Endothelial cell of hepatic sinusoid (primary cell): Measurements from ENCODE around the gene F13A1.

ENCODE experiments used
- in situ Hi-C: cut with HindIII; loops from 2 replicates; pipeline ENCODE4 v1.10.0; 2017; ENCODE audit warnings: low sequenced_read_pairs

F13A1 gene

GRCh38 chr6:6195080-6195479, 125.4 kb downstream of the F13A1 start:
- in situ Hi-C loops: no loop called here

GRCh38 chr6:6193221-6193745, 127.2 kb downstream of the F13A1 start:
- in situ Hi-C loops: no loop called here

GRCh38 chr6:6191909-6192308, 128.6 kb downstream of the F13A1 start:
- in situ Hi-C loops: no loop called here

- in situ Hi-C loops: no loop called here
Observed at GRCh38 chr6:6191476-6191875, 129.0 kb downstream of the F13A1 start.

DNA sequence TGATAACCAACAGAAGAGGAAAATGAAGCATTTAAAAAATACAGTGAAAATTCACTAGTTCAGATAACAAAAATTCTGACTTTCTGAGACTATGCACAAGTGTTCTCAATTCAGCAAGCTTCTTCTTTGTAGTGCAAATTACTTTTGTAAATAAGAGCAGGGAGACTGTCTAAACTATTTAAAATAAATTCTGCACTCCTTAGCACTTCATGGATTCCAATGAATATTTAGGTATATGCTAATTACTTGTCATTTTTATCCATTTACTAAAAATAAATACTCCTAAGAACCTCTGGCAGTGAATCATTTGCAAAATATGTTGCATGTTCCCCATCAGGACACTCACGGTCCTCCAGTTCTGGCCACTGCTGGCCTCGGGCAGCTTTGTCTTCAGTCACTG, 139.8 kb downstream of the F13A1 start:
- in situ Hi-C loops: no loop called here

DNA sequence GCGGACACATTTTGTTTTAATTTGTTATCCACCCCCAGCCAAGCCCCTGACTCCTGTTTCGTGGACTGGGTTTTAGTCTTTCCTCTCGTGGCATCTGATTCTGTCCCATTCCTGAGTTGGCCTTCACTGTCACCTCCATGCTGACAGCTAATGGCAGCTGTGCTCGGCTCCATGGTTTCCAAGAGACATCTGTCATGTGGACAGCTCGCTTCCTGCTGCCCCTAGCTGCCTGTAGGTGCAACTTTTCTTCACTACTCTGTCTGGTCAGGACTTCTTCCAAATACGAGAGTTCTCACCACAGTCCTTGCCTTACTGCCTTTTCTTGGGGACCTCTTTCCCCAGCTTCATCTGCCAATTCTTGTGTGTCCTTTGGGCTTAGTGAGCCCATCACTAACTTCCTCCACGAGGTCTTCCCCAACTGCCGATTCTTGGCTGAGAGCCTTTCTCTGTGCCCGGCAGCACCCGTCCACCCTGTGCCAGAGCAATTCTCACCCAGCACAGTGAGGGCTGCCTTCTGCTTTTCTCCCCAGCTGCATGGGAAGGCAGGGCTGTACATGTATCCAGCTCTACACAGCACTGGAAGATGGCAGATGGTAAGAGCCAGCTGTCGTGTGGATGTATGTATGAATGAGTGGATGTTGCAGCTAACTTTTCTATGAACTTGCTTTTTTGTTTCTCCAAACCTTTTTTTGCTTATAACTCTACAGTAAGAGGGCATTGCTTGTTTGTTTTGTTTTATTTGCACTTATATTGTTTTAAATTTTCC, 140.4 kb downstream of the F13A1 start:
- in situ Hi-C loops: no loop called here

DNA sequence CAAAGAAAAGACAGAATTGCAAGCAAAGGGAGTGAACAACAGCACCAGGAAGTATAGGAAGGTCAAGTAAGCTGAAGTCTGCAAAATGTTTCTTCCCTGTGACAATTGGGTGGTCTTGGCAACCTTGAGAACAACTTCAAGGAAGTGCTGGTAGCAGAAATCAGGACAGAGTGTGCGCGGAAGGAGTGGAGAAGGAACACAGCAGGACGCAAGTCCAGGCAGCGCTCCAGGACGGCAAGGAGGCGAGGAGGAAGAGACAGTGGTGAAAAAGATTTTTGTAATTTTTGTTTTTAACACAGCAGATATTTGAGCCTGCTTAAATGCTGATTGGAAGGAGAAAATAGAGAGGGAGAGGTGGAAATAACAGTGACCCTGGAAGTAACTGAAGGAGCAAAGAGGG, 141.7 kb downstream of the F13A1 start:
- in situ Hi-C loops: no loop called here

GRCh38 chr6:6177754-6178153, 142.7 kb downstream of the F13A1 start:
- in situ Hi-C loops: no loop called here

DNA sequence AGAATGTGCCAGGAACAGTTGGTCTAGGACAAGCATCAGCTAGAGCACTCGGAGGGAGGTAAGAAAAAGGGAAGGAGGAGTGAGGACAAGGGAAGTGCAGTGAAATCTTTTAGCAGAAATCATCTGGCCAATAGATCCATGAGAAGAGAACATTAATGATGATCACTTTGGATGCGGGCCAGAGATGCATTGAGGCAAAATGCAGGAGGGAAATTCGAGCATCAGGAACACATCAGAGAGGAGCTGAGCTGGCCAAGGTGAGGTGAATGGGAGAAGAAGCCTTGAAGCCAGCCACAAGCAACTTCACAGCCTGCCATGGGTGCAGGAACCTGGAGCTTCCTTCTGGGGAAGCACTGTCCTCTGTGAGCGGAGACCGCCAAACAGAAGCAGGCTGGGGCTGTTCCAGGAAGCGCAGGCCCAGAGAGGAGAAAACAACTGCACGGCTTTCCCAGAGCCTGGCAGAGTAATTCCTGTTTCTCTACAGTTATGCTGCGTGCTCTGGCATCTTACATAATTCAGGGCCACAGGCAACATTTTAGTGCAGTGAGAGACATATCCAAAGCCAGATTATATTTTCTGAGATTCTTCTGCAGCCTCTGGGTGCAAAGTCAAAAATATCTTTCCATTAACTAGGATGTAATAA, 143.8 kb downstream of the F13A1 start:
- in situ Hi-C loops: no loop called here

GRCh38 chr6:6176127-6176526, 144.3 kb downstream of the F13A1 start:
- in situ Hi-C loops: no loop called here

GRCh38 chr6:6169141-6169540, 151.3 kb downstream of the F13A1 start:
- in situ Hi-C loops: no loop called here

GRCh38 chr6:6166064-6166463, 154.4 kb downstream of the F13A1 start:
- in situ Hi-C loops: no loop called here

- in situ Hi-C loops: no loop called here
Observed at GRCh38 chr6:6164367-6164766, 156.1 kb downstream of the F13A1 start.

- in situ Hi-C loops: no loop called here
Observed at GRCh38 chr6:6154335-6154734, 166.1 kb downstream of the F13A1 start.

DNA sequence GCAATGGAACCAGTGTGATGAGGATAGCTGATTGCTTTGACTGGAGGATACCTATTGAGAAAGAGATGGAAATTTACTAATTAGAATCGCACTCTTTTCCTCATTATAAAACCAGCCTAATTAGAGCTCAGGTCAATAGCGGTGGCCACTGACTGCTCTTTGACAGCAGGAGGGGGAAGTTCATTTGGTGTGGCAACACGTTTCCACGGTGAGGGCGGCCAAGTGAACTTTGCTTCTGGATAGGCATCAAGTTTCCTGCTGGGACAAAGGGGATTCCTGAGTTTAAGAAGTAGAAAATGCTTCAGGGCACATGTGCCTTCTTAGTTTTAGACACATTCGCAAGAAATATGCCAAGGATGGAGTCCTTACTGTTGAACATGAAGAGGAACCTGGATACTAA, 168.4 kb downstream of the F13A1 start:
- in situ Hi-C loops: no loop called here

GRCh38 chr6:6148192-6148815, 172.2 kb downstream of the F13A1 start:
- in situ Hi-C loops: no loop called here

DNA sequence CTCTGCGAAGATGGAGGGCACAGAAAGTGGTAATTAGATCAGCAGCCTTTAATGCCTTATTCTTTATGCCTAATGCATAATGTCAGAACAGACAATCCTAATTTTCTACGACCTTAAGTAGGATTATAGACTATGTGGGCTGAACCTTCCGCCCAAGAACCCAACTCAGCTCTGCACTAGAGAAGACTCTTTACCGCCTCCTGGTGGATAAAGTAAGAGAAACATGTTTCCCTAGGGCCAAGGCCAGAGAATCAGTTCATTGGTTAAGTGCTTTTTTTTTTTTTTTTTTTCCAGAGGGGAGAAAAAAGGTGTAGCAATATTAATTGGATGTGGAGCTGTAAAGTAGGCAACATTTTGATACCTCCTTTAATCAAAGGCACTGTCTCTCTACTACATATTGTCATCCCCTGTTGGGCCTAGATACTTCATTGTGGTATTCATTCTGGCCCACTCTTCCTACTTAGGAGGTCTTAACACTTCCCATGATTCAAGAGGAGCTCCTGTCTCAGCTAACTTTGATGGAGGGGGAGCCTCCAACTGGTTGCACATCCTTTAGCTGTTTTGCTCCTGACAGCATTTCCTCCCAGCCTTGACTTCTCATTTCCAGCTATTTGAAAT, 188.9 kb downstream of the F13A1 start:
- in situ Hi-C loops: no loop called here

- in situ Hi-C loops: no loop called here
Observed at GRCh38 chr6:6125495-6125894, 195.0 kb downstream of the F13A1 start.

DNA sequence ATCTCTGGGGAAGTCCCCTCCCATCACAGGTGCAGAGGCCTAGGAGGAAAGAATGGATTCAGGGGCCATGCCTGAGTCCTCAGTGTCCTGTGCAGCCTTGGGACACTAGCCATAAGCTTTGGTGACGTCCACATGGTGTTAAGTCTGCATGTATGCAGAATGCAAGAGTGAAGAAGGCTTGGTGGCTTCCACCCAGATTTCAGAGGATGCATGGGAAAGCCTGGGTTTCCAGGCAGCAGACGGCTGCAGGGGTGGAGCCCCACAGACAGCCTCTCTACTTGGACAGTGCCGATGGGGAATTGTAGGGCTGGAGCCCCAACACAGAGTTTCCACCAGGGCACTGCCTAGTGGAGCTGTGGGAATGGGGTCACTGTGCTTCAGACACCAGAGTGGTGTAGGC, 196.7 kb downstream of the F13A1 start:
- in situ Hi-C loops: no loop called here

- in situ Hi-C loops: no loop called here
Observed at GRCh38 chr6:6121943-6122342, 198.5 kb downstream of the F13A1 start.

- in situ Hi-C loops: no loop called here
Observed at GRCh38 chr6:6105472-6106036, 214.9 kb downstream of the F13A1 start.
